ENCODE results near the gene RASSF4.

The RASSF4 gene

GRCh38 chr10:44975431-44976331 is 16.1 kb downstream of the RASSF4 start:
- no peak overlapping the region for H3K27ac ChIP-seq (ENCODE audit: low read length)
- no peak overlapping the region for H3K9ac ChIP-seq (ENCODE audit: low read length)
- no peaks in the 10 kb centered on the region for H3K36me3 ChIP-seq (ENCODE audit: control insufficient read depth, low read depth, low read length)
- no peaks in the 10 kb centered on the region for H3K27me3 ChIP-seq (ENCODE audit: control insufficient read depth, insufficient read depth, low read length)
- no peaks in the 10 kb centered on the region for H3K9me3 ChIP-seq (ENCODE audit: control insufficient read depth, low read depth, low read length)
- H3K4me3 ChIP-seq (ENCODE audit: low read length), result peak overlapping the region; percentile 55
- H3K4me1 ChIP-seq (ENCODE audit: control insufficient read depth, low read depth, low read length), result peaks cover 62% of the 10 kb centered on the region

- H3K9ac ChIP-seq (ENCODE audit: low read length), result no peak overlapping the region
- no peaks in the 10 kb centered on the region for H3K9me3 ChIP-seq (ENCODE audit: control insufficient read depth, low read depth, low read length)
- peaks cover 67% of the 10 kb centered on the region for H3K4me1 ChIP-seq (ENCODE audit: control insufficient read depth, low read depth, low read length)
- no peaks in the 10 kb centered on the region for H3K36me3 ChIP-seq (ENCODE audit: control insufficient read depth, low read depth, low read length)
- no peaks in the 10 kb centered on the region for H3K27me3 ChIP-seq (ENCODE audit: control insufficient read depth, insufficient read depth, low read length)
- no peak overlapping the region for H3K27ac ChIP-seq (ENCODE audit: low read length)
- H3K4me3 ChIP-seq (ENCODE audit: low read length), result no peak overlapping the region
Measured at GRCh38 chr10:44976352-44977198, 17.0 kb downstream of the RASSF4 start.

- peak overlapping the region; percentile 8 for H3K4me3 ChIP-seq (ENCODE audit: low read length)
Measured at GRCh38 chr10:44977287-44978212, 17.9 kb downstream of the RASSF4 start.

GRCh38 chr10:44978213-44978569 is 18.6 kb downstream of the RASSF4 start:
- Histone ChIP-seq H3K4me3 (ENCODE audit: low read length) (peak overlapping the region; percentile 46), H3K27ac (ENCODE audit: low read length) (no peak overlapping the region), H3K36me3 (ENCODE audit: control insufficient read depth, low read depth, low read length) (no peaks in the 10 kb centered on the region), H3K4me1 (ENCODE audit: control insufficient read depth, low read depth, low read length) (peaks cover 63% of the 10 kb centered on the region), H3K27me3 (ENCODE audit: control insufficient read depth, insufficient read depth, low read length) (no peaks in the 10 kb centered on the region), H3K9ac (ENCODE audit: low read length) (no peak overlapping the region), H3K9me3 (ENCODE audit: control insufficient read depth, low read depth, low read length) (no peaks in the 10 kb centered on the region)

More at GRCh38 chr10:44977287-44978212, 17.9 kb downstream of the RASSF4 start:
- H3K4me1 ChIP-seq (ENCODE audit: control insufficient read depth, low read depth, low read length), result peaks cover 67% of the 10 kb centered on the region
- no peak overlapping the region for H3K27ac ChIP-seq (ENCODE audit: low read length)
- H3K9me3 ChIP-seq (ENCODE audit: control insufficient read depth, low read depth, low read length), result no peaks in the 10 kb centered on the region
- no peaks in the 10 kb centered on the region for H3K27me3 ChIP-seq (ENCODE audit: control insufficient read depth, insufficient read depth, low read length)
- no peaks in the 10 kb centered on the region for H3K36me3 ChIP-seq (ENCODE audit: control insufficient read depth, low read depth, low read length)
- no peak overlapping the region for H3K9ac ChIP-seq (ENCODE audit: low read length)

- peaks cover 58% of the 10 kb centered on the region for H3K4me1 ChIP-seq (ENCODE audit: control insufficient read depth, low read depth, low read length)
Measured at GRCh38 chr10:44978570-44979280, 19.1 kb downstream of the RASSF4 start, which contains the start of gene DEPP1. Gene DEPP1 (minus strand): TSS chr10:44978809. CDS start chr10:44978030, 779 bp downstream.

GRCh38 chr10:44979281-44980191 is 19.9 kb downstream of the RASSF4 start:
- Histone ChIP-seq H3K36me3 (ENCODE audit: control insufficient read depth, low read depth, low read length) (no peaks in the 10 kb centered on the region), H3K9ac (ENCODE audit: low read length) (no peak overlapping the region), H3K9me3 (ENCODE audit: control insufficient read depth, low read depth, low read length) (no peaks in the 10 kb centered on the region), H3K4me3 (ENCODE audit: low read length) (peak overlapping the region; percentile 9), H3K4me1 (ENCODE audit: control insufficient read depth, low read depth, low read length) (peaks cover 50% of the 10 kb centered on the region), H3K27ac (ENCODE audit: low read length) (no peak overlapping the region), H3K27me3 (ENCODE audit: control insufficient read depth, insufficient read depth, low read length) (no peaks in the 10 kb centered on the region)

More at GRCh38 chr10:44978570-44979280, 19.1 kb downstream of the RASSF4 start, which contains the start of gene DEPP1:
- Histone ChIP-seq H3K4me3 (ENCODE audit: low read length) (peak within 1 kb of the TSS; percentile 46), H3K9ac (ENCODE audit: low read length) (no peak within 1 kb of the TSS), H3K36me3 (ENCODE audit: control insufficient read depth, low read depth, low read length) (no peaks in the 10 kb centered on the region), H3K27me3 (ENCODE audit: control insufficient read depth, insufficient read depth, low read length) (no peaks in the 10 kb centered on the region), H3K27ac (ENCODE audit: low read length) (no peak within 1 kb of the TSS), H3K9me3 (ENCODE audit: control insufficient read depth, low read depth, low read length) (no peaks in the 10 kb centered on the region)

- no peak overlapping the region for H3K9ac ChIP-seq (ENCODE audit: low read length)
- H3K4me1 ChIP-seq (ENCODE audit: control insufficient read depth, low read depth, low read length), result peaks cover 50% of the 10 kb centered on the region
- no peak overlapping the region for H3K27ac ChIP-seq (ENCODE audit: low read length)
- no peaks in the 10 kb centered on the region for H3K36me3 ChIP-seq (ENCODE audit: control insufficient read depth, low read depth, low read length)
- no peaks in the 10 kb centered on the region for H3K9me3 ChIP-seq (ENCODE audit: control insufficient read depth, low read depth, low read length)
- H3K27me3 ChIP-seq (ENCODE audit: control insufficient read depth, insufficient read depth, low read length), result no peaks in the 10 kb centered on the region
- peak overlapping the region; percentile 9 for H3K4me3 ChIP-seq (ENCODE audit: low read length)
Measured at GRCh38 chr10:44980309-44981171, 20.9 kb downstream of the RASSF4 start.

GRCh38 chr10:44981172-44982113 is 21.8 kb downstream of the RASSF4 start:
- Histone ChIP-seq H3K36me3 (ENCODE audit: control insufficient read depth, low read depth, low read length) (no peaks in the 10 kb centered on the region), H3K4me3 (ENCODE audit: low read length) (no peak overlapping the region), H3K9me3 (ENCODE audit: control insufficient read depth, low read depth, low read length) (no peaks in the 10 kb centered on the region), H3K27ac (ENCODE audit: low read length) (no peak overlapping the region), H3K27me3 (ENCODE audit: control insufficient read depth, insufficient read depth, low read length) (no peaks in the 10 kb centered on the region), H3K9ac (ENCODE audit: low read length) (no peak overlapping the region), H3K4me1 (ENCODE audit: control insufficient read depth, low read depth, low read length) (peaks cover 50% of the 10 kb centered on the region)

GRCh38 chr10:44982114-44982460 is 22.5 kb downstream of the RASSF4 start:
- H3K27ac ChIP-seq (ENCODE audit: low read length), result no peak overlapping the region
- H3K4me1 ChIP-seq (ENCODE audit: control insufficient read depth, low read depth, low read length), result peaks cover 53% of the 10 kb centered on the region
- H3K9me3 ChIP-seq (ENCODE audit: control insufficient read depth, low read depth, low read length), result no peaks in the 10 kb centered on the region
- H3K27me3 ChIP-seq (ENCODE audit: control insufficient read depth, insufficient read depth, low read length), result no peaks in the 10 kb centered on the region
- H3K4me3 ChIP-seq (ENCODE audit: low read length), result no peak overlapping the region
- H3K9ac ChIP-seq (ENCODE audit: low read length), result no peak overlapping the region
- H3K36me3 ChIP-seq (ENCODE audit: control insufficient read depth, low read depth, low read length), result no peaks in the 10 kb centered on the region
